HEK293T (cell line): ENCODE results near the gene PHKB.

Experiments
- CTCF ChIA-PET: fragments of 350-600 bp; formaldehyde crosslinking; extraction: SDS; loops from one replicate; lab custom pipeline; 2021; ENCODE audit warnings: antibody characterized with exemption, inconsistent platforms; lab: Yijun Ruan, JAX
- POLR2A ChIA-PET: fragments of 350-600 bp; formaldehyde crosslinking; extraction: SDS; loops from one replicate; lab custom pipeline; 2020; ENCODE audit warnings: antibody characterized with exemption, inconsistent platforms; lab: Yijun Ruan, JAX
- DNase-seq: peaks from one replicate; pipeline ENCODE4 v3.0.0; 2012; ENCODE audit warnings: mixed read lengths; ENCODE audit errors: extremely low spot score
- ARNT ChIP-seq: fragments of 450-650 bp; IDR thresholded peaks from 2 replicates; pipeline ENCODE4 v1.6.1; 2017; ENCODE audit warnings: mild to moderate bottlenecking
- BHLHE40 ChIP-seq: fragments of 450-650 bp; IDR thresholded peaks from 2 replicates; pipeline ENCODE4 v1.6.1; 2016; ENCODE audit warnings: mild to moderate bottlenecking, moderate library complexity, borderline replicate concordance
- CTBP1 ChIP-seq: fragments of 450-650 bp; IDR thresholded peaks from 2 replicates; pipeline ENCODE4 v1.6.1; 2016; ENCODE audit warnings: borderline replicate concordance
- ELF4 ChIP-seq: fragments of 450-650 bp; IDR thresholded peaks from 2 replicates; pipeline ENCODE4 v1.6.1; 2017; ENCODE audit warnings: antibody characterized with exemption
- FOXA1 ChIP-seq: fragments of 450-650 bp; IDR thresholded peaks from 2 replicates; pipeline ENCODE4 v1.6.1; 2016; ENCODE audit warnings: mild to moderate bottlenecking
- FOXK2 ChIP-seq: fragments of 450-650 bp; IDR thresholded peaks from 2 replicates; pipeline ENCODE4 v1.6.1; 2016; ENCODE audit warnings: mild to moderate bottlenecking
- FOXM1 ChIP-seq: fragments of 450-650 bp; IDR thresholded peaks from 2 replicates; pipeline ENCODE4 v1.6.1; 2017; ENCODE audit warnings: mild to moderate bottlenecking, borderline replicate concordance
- HDGF ChIP-seq: fragments of 450-650 bp; IDR thresholded peaks from 2 replicates; pipeline ENCODE4 v1.6.1; 2017; ENCODE audit warnings: antibody characterized with exemption, borderline replicate concordance
- L3MBTL2 ChIP-seq: fragments of 450-650 bp; conservative IDR thresholded peaks from 2 replicates; pipeline ENCODE4 v1.6.1; 2016; ENCODE audit warnings: mild to moderate bottlenecking
- LEF1 ChIP-seq: fragments of 450-650 bp; IDR thresholded peaks from 2 replicates; pipeline ENCODE4 v1.6.1; 2017; ENCODE audit warnings: mild to moderate bottlenecking, borderline replicate concordance
- NFRKB ChIP-seq: fragments of 450-650 bp; IDR thresholded peaks from 2 replicates; pipeline ENCODE4 v1.6.1; 2016; ENCODE audit warnings: mild to moderate bottlenecking, moderate library complexity
- PKNOX1 ChIP-seq: fragments of 450-650 bp; IDR thresholded peaks from 2 replicates; pipeline ENCODE4 v1.6.1; 2016
- SP1 ChIP-seq: fragments of 450-650 bp; IDR thresholded peaks from 2 replicates; pipeline ENCODE4 v1.6.1; 2017
- SUZ12 ChIP-seq: fragments of 450-650 bp; IDR thresholded peaks from 2 replicates; pipeline ENCODE4 v1.6.1; 2016; ENCODE audit warnings: mild to moderate bottlenecking
- TARDBP ChIP-seq: fragments of 450-650 bp; IDR thresholded peaks from 2 replicates; pipeline ENCODE4 v1.6.1; 2016
- ZNF384 ChIP-seq: fragments of 450-650 bp; IDR thresholded peaks from 2 replicates; pipeline ENCODE4 v1.6.1; 2016

PHKB gene

GRCh38 chr16:47644661-47645060 lies 183.5 kb downstream of the PHKB start:
- CTCF ChIA-PET, result no interaction called here
- DNase-seq, result no peak
- TF ChIP-seq SP1 (no peak), FOXA1 (no peak), ARNT (no peak), HDGF (no peak), ZNF384 (no peak), TARDBP (no peak)
- POLR2A ChIA-PET, result no interaction called here

DNA sequence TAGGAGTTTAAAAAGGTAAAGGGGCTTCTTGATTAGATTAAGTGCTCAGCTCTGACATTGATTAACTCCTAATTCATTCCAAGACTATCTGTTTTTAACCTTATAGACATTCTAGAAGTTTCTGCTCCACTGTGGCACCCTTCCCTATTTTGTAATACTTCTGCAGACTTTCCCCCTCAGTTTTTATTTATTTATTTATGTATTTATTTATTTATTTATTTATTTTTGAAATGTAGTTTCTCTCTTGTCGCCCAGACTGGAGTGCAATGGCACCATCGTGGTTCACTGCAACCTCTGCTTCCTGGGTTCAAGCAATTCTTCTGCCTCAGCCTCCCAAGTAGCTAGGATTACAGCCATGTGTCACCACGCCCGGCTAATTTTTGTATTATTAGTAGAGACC lies 185.8 kb downstream of the PHKB start:
- TF ChIP-seq HDGF (no peak), ZNF384 (no peak), ARNT (no peak), FOXK2 (no peak), TARDBP (no peak), NFRKB (no peak), PKNOX1 (no peak), BHLHE40 (no peak), ELF4 (no peak), SUZ12 (no peak), FOXM1 (no peak), LEF1 (no peak), FOXA1 (no peak)
- ChIA-PET POLR2A (no interaction called here), CTCF (no interaction called here)
- no peak for DNase-seq

DNA sequence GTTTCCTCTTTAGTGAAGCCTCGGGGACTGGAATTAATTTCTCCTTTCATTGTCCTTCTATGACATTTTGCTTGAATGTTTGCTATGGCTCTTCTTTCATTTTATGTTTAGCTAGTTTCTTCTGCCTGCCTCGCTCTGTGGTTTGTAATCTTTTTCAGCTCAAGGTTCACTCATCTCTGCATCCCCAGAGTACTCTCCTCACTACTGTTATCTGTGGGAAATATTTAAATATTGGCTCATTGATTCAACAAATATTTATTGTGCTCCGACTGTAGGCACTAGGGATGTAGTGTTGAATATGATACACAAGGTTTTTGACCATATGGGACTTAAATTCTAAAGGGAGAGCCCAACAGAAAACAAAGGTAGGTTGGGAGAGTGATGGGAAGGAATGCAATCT lies 195.9 kb downstream of the PHKB start:
- ChIA-PET POLR2A (no interaction called here), CTCF (no interaction called here)
- no peak for TF ChIP-seq L3MBTL2
- no peak for TF ChIP-seq ELF4
- TF ChIP-seq SUZ12, result no peak
- no peak for TF ChIP-seq HDGF
- no peak for TF ChIP-seq BHLHE40
- no peak for TF ChIP-seq SP1
- no peak for TF ChIP-seq FOXK2
- no peak for TF ChIP-seq CTBP1
- TF ChIP-seq ARNT, result no peak
- TF ChIP-seq FOXA1, result no peak
- no peak for TF ChIP-seq LEF1
- TF ChIP-seq ZNF384, result no peak
- TF ChIP-seq NFRKB, result no peak

GRCh38 chr16:47657977-47658376 lies 196.8 kb downstream of the PHKB start:
- DNase-seq, result no peak
- ChIA-PET CTCF (no interaction called here), POLR2A (no interaction called here)
- TF ChIP-seq SUZ12 (no peak), LEF1 (no peak), ZNF384 (no peak), FOXA1 (no peak), CTBP1 (no peak)

More for the DNA sequence above, 195.9 kb downstream of the PHKB start:
- DNase-seq, result no peak

DNA sequence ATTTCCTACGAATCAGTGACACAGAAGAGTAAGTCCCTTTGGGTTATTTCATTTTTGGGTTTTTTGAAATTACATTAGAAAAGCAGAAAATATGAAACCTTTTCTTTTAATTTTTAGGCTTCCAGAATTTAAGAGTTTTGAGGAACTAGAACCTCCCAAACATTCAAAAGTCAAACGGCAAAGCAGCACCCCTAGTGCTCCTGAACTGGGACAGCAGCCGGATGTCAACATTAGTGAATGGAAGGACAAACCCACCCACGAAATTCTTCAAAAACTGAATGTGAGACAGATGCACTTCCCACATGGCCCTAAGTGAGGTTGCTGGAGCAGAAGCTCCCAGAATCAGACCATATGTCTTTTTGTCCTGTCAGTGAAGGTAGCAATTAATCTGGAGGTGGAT lies 199.4 kb downstream of the PHKB start:
- POLR2A ChIA-PET, result no interaction called here
- CTCF ChIA-PET, result no interaction called here
- DNase-seq, result no peak
- TF ChIP-seq L3MBTL2, result no peak

- POLR2A ChIA-PET, result no interaction called here
- no peak for TF ChIP-seq L3MBTL2
- no peak for TF ChIP-seq SUZ12
- TF ChIP-seq BHLHE40, result no peak
- no peak for TF ChIP-seq ELF4
- TF ChIP-seq ARNT, result no peak
- no peak for TF ChIP-seq HDGF
- no peak for TF ChIP-seq ZNF384
- TF ChIP-seq TARDBP, result no peak
- no peak for TF ChIP-seq LEF1
- TF ChIP-seq PKNOX1, result no peak
- CTCF ChIA-PET, result no interaction called here
- no peak for DNase-seq
These were observed 203.7 kb downstream of the PHKB start for GRCh38 chr16:47664653-47665325.

DNA sequence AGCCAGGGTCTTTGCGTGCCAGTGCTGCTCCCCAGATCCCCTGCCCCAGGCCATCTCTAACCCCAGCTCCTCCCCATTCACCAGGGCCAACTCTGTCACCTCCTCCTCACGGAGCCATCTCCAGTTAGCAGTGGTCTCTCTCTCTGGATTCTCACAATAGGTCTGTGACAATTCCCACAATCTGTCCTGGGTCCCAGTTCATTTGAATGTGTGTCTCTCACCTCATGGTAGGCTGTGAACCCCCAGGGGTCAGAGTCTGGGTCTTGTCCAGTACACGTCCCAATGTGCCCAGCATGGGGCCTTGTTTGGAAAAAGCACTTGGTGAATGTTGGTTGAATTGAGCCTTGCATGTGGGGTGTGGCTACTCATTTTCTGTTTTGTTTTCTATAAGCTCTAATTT lies 205.3 kb downstream of the PHKB start:
- POLR2A ChIA-PET, result no interaction called here
- DNase-seq, result no peak
- TF ChIP-seq ZNF384, result no peak
- no peak for TF ChIP-seq SUZ12
- TF ChIP-seq LEF1, result no peak
- no peak for TF ChIP-seq TARDBP
- no peak for TF ChIP-seq ARNT
- TF ChIP-seq FOXK2, result no peak
- no peak for TF ChIP-seq HDGF
- no peak for TF ChIP-seq SP1
- no peak for TF ChIP-seq FOXA1
- no peak for TF ChIP-seq L3MBTL2
- no peak for TF ChIP-seq BHLHE40
- no peak for TF ChIP-seq PKNOX1
- no peak for TF ChIP-seq FOXM1
- no peak for TF ChIP-seq CTBP1
- TF ChIP-seq ELF4, result no peak
- TF ChIP-seq NFRKB, result no peak
- CTCF ChIA-PET, result interaction anchor here (0.7 kb wide), 1 partner anchor 22 kb away, joined by 3 read pairs; no protein-coding TSS in a partner anchor
